BJ (cell line): Measurements from ENCODE around the gene CEP55. TPM values are rescaled to one million over a fixed set of nuclear protein-coding genes. Genes with fewer than 3 reads are reported as not detected.
"Not testable (repeated sequence)": the region's sequence is repeated elsewhere in the genome, so short reads cannot be mapped to it uniquely, and the experiment has no call there.

Experiments
- CTCF ChIA-PET: fragments of 350-600 bp; formaldehyde crosslinking; extraction: SDS; loops from one replicate; lab custom pipeline; 2021; ENCODE audit warnings: antibody characterized with exemption, inconsistent platforms; lab: Yijun Ruan, JAX
- POLR2A ChIA-PET: fragments of 300-600 bp; sonication (Branson Sonifier 250); formaldehyde crosslinking; extraction: SDS; loops from one replicate; lab custom pipeline; 2021; ENCODE audit warnings: antibody characterized with exemption; lab: Charles Lee
- DNase-seq: peaks from one replicate; pipeline ENCODE4 v3.0.0-alpha.2; 2011; ENCODE audit warnings: low read depth
- H3K27me3 ChIP-seq: 2 replicates; pipeline ENCODE4 v1.6.0; 2011; ENCODE audit warnings: low read length; ENCODE audit not compliant: control insufficient read depth, insufficient read depth
- H3K36me3 ChIP-seq: 2 replicates; pipeline ENCODE4 v1.5.1; 2011; ENCODE audit warnings: low read length; ENCODE audit not compliant: control insufficient read depth, insufficient read depth
- H3K4me3 ChIP-seq: 2 replicates; pipeline ENCODE4 v1.5.1; 2011; ENCODE audit warnings: low read depth, mild to moderate bottlenecking, control low read depth, low read length
- polyA plus RNA-seq: library from polyadenylated mRNA; depleted of rRNA; stranded (reverse); fragments of >200 nt; gene quantifications from 2 replicates; pipeline ENCODE4 v1.2.3, GENCODE V29; 2011
- TF ChIP-seq, protein P1 (sequence below): IDR thresholded peaks from 2 replicates; pipeline ENCODE4 v1.5.1; 2011; ENCODE audit warnings: low read depth, mild to moderate bottlenecking, control low read depth, inconsistent platforms, low read length, moderate library complexity; ENCODE audit not compliant: insufficient read depth

The CEP55 gene
- polyA plus RNA-seq, 1 experiment, result 16.8 TPM

DNA sequence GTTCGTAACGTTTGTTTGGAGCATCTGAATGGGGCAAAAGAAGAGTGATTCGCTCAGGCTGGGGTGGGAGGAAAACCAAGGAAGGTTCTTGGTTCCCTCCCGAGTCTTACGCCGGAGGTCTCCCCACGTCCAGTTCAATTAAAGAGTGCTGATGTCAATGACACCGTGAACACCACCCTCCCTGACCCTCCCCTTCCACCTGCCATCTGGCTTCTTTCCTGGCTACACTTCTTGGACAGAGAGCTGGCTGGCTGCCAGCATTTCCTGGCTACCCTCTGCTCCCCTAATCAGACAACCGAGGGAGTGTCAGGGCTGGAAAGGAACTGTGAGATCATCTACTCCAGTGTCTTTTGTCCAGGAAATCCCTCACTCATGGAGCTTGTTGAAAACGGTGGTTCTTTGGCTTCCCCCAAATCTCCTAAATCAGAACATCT is 46.0 kb downstream of the CEP55 start:
- POLR2A ChIA-PET, result no interaction called here
- DNase-seq, result no peak

DNA sequence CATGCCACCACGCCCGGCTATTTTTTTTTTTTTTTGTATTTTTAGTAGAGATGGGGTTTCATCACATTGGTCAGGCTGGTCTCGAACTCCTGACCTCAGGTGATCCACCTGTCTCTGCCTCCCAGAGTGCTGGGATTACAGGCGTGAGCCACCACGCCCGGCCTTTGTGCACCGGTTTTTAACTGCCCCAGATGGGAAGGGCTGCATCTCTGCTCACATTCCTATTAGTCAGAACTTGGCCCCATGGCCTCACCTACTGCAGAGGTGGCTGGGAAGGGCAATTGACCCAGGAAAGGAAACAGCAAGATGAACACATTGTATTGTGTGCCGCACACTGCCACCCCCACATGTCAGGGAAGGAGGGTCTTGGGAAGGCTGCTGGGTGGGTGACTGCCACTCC is 50.6 kb downstream of the CEP55 start:
- H3K36me3 ChIP-seq, CTCF ChIA-PET, H3K27me3 ChIP-seq, H3K4me3 ChIP-seq, POLR2A ChIA-PET, DNase-seq: not testable (repeated sequence)

More for the DNA sequence above, 46.0 kb downstream of the CEP55 start:
- TF ChIP-seq, protein P1, sequence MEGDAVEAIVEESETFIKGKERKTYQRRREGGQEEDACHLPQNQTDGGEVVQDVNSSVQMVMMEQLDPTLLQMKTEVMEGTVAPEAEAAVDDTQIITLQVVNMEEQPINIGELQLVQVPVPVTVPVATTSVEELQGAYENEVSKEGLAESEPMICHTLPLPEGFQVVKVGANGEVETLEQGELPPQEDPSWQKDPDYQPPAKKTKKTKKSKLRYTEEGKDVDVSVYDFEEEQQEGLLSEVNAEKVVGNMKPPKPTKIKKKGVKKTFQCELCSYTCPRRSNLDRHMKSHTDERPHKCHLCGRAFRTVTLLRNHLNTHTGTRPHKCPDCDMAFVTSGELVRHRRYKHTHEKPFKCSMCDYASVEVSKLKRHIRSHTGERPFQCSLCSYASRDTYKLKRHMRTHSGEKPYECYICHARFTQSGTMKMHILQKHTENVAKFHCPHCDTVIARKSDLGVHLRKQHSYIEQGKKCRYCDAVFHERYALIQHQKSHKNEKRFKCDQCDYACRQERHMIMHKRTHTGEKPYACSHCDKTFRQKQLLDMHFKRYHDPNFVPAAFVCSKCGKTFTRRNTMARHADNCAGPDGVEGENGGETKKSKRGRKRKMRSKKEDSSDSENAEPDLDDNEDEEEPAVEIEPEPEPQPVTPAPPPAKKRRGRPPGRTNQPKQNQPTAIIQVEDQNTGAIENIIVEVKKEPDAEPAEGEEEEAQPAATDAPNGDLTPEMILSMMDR, result no peak
- CTCF ChIA-PET, result interaction anchor here (0.6 to 4.5 kb wide), 21 partner anchors 8 to 317 kb away, joined by 3 to 19 read pairs (median 5); no protein-coding TSS in a partner anchor
- no peaks in the 10 kb centered on the region; the same call in 1 of the 2 replicates for H3K27me3 ChIP-seq
- 0 out of 2 replicates have a peak overlapping the region, but pooled peaks have one; percentile 4 for H3K4me3 ChIP-seq
- no peaks in the 10 kb centered on the region for H3K36me3 ChIP-seq

DNA sequence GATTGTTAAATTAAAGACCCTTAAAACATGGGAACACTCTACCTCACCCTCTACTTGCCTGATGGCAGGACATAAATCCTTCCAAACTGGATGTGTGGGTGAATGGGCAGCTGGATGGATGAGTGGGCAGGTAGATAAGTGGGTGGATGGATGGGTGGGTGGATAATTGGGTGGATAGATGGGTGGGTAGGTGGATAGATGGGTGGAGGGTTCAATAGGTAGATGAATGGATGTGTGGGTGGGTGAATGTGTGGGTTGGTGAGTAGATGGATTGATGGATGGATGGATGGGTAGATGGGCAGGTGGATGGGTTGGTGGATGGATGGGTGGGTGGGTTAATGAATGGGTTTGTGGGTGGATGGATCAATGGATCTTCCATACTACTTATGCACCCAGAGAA is 51.1 kb downstream of the CEP55 start:
- DNase-seq, result no peak
- Histone ChIP-seq H3K27me3 (no peaks in the 10 kb centered on the region; the same call in 1 of the 2 replicates), H3K36me3 (no peaks in the 10 kb centered on the region), H3K4me3 (no peak overlapping the region)
- CTCF ChIA-PET, result no interaction called here
- TF ChIP-seq, protein P1, result no peak
- POLR2A ChIA-PET, result no interaction called here

DNA sequence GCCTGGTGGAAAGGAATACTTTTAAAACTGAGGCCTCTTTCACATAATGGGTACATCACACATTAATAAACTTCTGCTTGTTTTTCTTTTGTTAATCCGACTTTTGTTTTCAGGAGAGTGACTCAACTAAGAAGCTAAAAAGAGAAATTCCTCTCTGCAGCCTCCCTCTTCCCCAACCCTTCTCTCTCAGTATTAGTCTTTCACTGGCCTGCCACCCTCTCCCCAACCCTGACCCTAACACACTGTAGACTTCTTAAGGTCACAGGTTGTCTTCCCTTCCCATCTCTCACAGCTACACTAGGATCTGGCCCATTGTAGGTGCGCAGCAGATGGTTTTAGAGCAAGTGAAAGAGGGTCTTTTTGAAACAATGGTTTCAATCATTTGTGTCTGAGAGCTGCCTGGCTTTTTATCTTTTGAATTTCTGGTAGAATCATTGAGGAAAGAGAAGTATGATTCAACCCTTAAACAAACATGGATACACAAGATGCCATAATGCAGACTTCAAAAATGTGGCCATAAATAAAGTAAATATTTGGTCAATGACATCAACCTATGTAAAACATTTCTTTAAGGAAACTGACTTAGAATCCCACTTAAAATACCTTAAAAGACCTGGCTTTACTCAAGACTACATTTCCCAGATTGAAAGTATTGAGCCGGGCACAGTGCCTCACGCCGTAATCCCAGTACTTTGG is 52.1 kb downstream of the CEP55 start:
- ChIA-PET CTCF (no interaction called here), POLR2A (no interaction called here)
- TF ChIP-seq, protein P1, result no peak
- DNase-seq, result no peak
- Histone ChIP-seq H3K36me3 (no peaks in the 10 kb centered on the region), H3K27me3 (no peaks in the 10 kb centered on the region; the same call in 1 of the 2 replicates), H3K4me3 (no peak overlapping the region)

DNA sequence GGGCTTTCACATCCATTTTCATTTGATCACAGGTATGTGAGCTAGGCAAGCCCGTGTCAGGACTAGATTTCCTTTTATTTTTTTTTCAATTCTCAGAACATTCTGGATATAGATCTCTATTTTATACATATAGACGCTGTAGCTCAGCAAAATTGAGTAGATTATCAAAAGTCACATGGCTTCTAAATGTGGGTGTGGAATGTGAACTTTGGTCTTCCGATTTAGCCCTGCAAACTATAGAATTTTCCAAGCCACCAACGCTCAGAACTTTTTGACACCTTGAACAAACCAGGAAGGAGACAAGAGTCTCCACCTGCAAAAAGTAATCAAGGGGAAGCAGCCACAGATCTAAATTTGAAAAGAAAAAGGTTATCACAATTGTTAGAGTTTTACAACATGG is 54.2 kb downstream of the CEP55 start:
- no peak for DNase-seq
- H3K36me3 ChIP-seq, result no peaks in the 10 kb centered on the region
- ChIA-PET CTCF (interaction anchor here (1.0 to 1.4 kb wide), 2 partner anchors 8 to 265 kb away, joined by 3 to 8 read pairs; no protein-coding TSS in a partner anchor), POLR2A (no interaction called here)
- H3K27me3 ChIP-seq, result no peaks in the 10 kb centered on the region; the same call in 1 of the 2 replicates
- TF ChIP-seq, protein P1, result no peak
- H3K4me3 ChIP-seq, result no peak overlapping the region

DNA sequence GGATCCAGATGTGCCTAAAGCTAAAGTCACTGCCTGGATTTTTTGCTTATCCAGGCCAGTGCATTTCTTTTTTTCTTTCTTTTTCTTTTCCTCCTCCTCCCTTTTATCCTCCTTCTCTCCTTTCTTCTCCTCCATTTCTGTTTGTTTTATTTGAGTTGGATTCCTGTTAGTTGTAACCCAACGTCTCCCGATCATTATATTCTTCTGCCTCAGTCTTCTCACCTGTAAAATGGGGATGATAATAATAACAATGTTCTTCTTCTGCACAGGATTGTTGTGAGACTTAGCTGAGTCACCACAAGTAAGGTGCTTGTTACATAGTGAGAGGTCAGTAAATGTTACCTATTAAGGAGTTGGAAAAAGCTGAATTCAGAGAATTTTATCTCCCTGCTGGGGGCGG is 56.4 kb downstream of the CEP55 start:
- POLR2A ChIA-PET, result no interaction called here
- no peaks in the 10 kb centered on the region for H3K36me3 ChIP-seq
- TF ChIP-seq, protein P1, result no peak
- no peaks in the 10 kb centered on the region; the same call in 1 of the 2 replicates for H3K27me3 ChIP-seq
- H3K4me3 ChIP-seq, result no peak overlapping the region
- no peak for DNase-seq
- CTCF ChIA-PET, result interaction anchor here (0.9 to 4.4 kb wide), 4 partner anchors 10 to 303 kb away, joined by 3 to 24 read pairs (median 6); no protein-coding TSS in a partner anchor
